CD4-positive, alpha-beta T cell treated with Interleukin-17A for 4 hours (primary cell): ENCODE data around the gene ZBTB7C.
A peak's percentile ranks its signal among the peaks of the same experiment; 100 is the strongest.

Source experiments
- DNase-seq: peaks from one replicate; pipeline ENCODE4 v3.0.0-alpha.2; 2020; ENCODE audit warnings: mixed read lengths

The ZBTB7C gene

DNA sequence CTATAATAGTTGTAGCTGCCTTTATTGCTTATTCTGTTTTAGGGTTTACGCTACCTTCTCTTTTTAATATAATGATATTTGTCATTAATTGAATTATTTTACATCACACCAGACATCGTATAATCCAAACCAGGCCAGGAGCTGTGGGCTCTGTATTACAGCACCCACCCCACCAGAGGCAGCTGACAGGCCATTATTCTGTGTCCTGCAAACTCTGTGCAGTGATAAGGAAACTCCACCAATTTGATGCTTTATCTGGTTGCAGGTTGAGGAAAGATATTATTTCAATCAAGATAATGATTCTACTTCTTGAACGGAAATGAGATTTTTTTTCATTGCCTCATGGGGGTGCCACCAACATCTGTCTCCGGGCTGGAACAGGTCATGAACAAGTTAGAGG, 227.3 kb downstream of the ZBTB7C start:
- no peak for DNase-seq

DNA sequence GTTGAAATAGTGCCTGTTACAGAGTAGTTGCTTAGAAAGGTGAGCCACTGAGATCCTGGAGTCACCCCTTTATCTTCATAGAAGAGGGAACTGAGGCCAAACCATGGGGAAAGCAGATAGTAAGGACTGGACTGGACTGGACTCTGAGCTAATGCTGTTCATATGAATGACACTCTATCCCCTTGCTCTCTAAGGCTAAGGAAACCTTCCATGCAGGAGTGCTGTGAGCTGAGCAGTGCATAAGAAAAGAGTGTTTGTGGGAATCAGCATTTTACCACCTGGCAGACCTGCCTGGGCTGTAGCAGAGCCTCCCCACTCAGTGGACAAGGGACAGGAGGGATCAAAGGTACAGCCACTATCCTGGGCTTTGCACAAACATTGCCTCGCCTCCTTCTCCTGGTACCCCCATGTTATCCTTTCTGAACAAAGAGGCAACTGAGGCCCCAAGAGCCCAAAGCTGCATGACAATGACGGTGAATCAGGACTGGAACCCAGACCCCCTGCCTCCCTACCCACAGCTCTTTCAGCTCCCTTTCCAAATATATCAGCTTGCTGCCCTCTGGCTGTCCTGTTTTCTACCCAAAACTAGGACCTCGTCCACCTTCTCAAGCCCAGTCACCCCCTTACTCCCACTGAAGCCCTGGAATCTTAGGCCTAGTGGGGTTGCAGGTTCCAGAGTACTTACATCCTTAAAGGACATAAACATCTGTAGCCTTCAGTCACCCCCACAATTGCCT, 227.9 kb downstream of the ZBTB7C start:
- DNase-seq: no peak

DNA sequence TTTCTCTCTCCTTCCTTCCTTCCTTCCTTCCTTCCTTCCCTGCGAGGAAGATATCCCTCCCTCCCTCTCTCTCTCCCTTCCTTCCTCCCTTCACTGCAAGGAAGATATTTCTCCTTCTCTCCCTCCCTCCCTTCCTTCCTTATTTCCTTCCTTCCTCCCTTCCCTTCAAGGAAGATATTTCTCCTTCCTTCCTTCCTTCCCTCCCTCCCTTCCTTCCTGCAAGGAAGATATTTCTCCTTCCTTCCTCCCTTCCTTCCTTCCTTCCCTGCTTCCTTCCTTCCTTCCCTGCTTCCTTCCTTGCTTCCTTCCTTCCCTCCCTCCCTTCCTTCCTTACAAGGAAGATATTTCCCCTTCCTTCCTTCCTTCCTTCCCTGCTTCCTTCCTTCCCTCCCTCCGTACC, 229.5 kb downstream of the ZBTB7C start:
- no peak for DNase-seq

DNA sequence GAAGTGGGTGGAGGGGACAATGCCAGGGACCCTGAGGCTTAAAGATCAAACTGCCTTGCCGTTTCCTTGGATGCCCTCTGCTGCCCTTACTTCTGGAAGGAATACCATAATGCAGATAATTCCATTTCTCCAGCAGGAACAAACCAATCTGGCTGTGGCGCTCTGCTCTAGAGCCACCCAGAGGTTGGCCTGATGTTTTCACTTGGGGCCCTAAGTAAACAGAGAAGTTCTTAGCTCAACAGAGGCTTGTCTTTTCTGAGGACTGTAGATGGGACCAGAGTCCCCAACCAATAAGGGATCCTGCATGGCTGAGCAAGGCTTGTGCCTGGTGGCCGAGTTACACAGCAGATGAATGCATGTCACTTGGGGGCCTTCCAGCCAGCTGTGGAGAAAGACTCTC, 230.2 kb downstream of the ZBTB7C start:
- DNase-seq: no peak

DNA sequence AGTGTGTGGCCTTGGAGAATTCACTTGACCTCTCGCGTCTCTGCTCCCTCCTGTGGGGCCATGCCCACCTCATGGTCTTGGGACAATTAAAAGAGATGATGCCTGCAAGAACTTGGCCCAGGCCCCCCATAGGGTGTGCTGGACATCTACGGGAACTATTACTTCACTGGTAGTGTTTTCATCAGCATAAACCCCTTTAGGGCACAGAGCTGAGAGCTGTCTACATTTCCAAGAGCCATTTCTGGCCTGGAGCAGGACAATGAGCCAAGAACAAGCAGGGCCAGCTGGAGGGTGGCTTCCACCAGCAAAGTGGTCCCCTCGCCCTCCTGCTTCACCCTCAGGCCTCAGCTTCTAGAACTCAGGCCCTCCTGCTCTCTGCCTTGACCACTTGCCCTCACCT, 232.3 kb downstream of the ZBTB7C start:
- no peak for DNase-seq

DNA sequence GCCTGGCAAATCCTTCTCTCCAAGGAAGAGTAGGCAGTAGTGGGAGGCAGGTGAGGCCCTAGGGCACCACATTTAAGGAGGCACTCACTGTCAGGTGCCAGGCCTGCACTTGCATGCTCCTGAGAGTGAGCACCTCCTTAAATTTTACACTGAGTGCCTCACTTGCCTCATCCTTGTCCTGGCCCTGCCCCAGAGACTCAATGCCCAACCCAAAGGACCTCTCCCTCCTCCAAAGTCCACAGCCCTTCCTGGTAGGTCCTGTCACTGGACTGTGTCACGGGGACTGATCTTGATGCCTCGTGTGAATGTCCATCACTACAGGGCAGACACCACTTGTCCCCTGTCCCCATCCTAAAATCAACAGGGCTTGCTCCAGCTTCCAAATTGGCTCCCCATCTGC, 235.6 kb downstream of the ZBTB7C start:
- no peak for DNase-seq

DNA sequence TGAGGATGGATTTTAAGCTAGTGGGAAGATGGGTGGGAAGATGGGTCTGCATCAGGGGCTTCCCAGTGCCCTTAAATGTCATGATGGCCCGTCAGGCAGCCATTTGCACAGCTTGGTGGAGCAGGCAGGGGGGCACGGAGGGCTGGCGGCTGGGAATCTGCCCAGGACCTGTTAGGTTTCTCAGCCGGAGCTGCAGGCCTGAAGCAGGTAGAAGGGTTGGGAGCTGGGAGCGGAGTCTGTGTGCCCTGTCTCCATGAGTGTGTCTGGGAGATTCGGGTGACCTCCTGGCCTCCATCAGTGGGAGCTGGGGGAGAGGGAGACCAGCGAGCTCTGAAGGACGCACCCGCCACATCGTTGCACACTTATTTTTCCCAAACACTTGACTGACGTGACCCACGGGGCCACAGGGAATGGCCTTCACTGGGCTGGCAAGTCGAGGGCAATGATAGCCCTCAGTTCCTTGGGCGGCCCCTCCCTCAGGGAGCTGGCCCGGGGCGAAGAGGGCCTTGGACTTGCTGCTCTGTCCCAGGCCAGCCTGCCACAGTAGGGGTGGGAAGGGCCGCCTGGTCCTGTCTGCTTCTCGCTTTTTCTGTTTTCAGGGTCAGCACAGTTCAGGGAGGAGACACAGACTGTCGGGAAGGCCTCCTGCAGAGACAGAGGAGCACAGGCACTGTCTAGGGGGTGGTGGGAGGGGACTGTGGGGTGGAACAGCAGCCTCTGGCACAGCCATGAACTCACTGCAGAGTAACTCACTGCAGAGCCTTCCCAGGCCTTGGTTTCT, 236.8 kb downstream of the ZBTB7C start:
- DNase-seq: no peak

DNA sequence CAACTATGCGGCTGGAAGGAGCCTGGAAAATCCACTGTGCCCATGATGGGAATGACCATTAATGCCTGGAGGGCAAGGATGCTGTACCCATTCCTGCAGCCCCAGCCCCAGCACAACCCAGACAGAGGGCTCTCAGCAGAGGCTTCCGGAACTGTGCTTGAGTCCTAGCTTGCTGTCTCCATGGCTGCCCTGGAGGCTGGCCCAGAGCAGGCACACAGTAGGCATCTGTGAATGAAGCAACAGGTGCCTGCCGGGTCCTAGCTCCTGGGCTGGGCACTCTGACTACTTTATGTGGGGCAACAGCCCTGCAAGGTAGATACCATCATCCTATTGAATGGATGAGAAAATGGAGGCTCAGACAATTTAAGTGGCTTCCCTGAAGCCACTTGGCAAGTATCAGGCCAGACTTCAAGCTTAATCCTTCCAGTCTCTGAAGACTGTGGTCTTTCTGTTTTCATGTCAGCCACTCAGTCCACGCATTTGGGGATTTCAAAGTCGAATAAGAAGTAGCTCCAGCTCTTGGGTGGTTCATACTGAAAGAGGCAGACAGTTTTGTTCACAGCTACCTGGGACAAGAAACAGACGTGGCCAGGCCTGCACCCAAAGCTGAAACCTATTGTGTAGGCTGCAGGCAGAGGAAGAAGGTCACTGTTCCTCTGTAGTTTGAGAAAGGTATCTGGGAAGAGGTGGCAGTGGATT, 237.5 kb downstream of the ZBTB7C start:
- DNase-seq: no peak

DNA sequence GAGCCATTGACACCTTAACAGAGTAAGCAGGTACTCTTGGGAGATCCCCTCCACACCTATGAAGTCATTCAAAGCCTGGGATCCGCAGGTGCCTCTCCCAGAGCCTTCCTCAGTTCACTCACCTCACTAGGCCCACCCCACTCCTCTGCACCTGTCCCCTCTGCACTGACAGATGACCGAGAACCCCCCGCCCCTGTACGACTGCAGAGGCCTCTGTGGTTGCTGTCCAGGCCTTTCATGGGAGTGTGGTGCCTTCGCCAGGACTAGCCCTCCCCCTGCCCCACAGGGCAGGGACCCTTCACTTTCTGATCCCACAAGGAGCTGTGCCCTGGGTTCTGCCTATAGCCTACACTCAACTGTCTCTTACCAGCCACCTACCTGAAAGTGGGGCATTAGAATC, 238.5 kb downstream of the ZBTB7C start:
- no peak for DNase-seq

DNA sequence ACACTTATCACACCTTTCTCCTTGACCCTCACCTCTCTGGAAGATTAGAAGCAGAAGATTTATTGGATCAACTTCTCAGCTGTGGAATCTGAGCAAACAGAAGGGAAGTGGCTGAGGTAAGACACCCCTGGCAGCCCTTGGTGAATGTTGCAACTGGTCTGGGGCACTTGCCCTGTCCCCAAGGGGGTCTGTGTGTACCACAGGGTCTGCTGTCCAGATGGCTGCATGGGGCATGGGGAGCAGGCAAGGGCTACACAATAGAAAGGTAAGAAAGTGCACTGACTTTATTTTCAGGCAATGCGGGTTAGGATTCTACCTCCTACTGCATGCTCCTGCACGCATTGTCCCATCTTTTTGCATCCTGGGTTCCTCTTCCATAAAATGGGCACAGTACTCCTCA, 240.3 kb downstream of the ZBTB7C start:
- DNase-seq: no peak

DNA sequence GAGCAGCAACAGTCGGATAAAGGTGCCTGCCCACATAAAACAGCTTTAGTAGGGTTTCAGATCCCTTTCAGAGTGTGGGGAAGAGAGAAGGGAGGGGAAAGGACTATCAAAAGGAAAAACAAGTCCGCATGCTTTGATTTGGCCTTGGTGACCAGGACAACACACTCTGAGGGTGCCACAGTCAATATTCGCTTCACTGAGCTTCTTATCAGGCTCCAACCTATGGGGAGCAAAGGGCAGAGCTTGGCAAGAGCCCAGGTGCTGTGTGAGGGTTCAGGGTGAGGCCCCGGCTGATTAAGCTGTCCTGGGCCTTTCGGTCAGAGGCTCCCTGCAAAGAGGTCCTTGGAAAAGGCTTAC, 241.3 kb downstream of the ZBTB7C start:
- no peak for DNase-seq

DNA sequence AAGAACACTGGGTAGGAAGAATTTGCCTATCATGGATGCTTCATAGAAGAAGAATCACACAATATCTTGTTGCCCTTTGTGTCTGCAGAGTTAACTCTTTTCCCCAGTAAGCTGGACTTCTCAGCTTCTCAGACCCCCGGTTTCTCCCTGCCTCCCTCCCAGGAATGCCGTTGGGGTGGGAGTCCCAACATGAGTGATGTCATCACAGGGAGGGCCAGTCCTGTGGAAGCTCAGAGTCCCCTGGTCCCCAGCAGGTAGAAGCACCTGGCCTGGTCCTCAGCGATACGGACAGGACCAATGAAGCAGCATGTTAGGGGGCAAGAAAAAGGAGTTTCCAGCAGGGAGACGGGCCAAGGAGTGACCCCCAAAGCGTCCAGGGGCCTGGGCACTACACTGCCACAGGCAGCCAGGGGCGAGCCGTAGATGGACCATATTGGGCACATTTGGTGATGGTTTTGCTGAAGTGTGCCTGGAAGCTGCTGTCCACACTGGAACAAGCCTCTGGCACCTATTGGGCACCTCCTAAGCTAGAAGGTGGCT, 242.8 kb downstream of the ZBTB7C start:
- no peak for DNase-seq

DNA sequence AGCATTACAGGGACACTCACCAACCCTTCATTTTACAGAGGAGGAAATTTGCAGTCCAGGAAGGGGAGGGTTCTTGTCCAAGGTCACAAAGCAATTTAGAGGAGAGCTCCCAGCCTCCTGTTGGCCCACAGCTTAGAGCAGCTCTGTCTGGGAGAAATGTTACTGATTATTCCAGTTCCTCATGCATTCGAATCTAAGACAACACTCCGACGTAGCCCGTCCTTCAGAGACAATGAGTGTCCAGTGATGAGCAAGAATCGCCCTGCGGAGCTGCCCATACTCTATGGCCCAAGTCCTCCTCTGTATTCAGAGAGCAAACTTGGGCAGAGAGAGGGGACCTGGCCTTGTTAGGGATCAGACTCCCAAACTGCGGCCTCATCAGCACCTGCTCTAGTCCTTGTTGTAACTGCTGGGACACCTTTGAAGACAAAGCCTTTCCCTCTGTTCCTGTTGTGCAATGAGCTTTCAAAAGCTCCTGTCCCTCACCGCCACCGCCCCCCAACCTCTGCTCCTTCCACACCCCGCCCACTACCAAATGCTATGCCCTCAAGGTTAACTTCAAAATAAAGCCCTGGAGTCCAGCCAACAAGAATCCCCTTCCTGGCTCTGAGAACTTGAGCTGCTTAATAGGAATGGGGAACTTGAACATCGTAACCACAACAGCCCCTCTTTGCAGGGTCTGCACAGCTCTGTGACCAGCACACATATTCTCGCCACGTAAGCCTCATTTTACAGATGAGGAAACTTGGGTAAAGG, 243.9 kb downstream of the ZBTB7C start:
- no peak for DNase-seq

DNA sequence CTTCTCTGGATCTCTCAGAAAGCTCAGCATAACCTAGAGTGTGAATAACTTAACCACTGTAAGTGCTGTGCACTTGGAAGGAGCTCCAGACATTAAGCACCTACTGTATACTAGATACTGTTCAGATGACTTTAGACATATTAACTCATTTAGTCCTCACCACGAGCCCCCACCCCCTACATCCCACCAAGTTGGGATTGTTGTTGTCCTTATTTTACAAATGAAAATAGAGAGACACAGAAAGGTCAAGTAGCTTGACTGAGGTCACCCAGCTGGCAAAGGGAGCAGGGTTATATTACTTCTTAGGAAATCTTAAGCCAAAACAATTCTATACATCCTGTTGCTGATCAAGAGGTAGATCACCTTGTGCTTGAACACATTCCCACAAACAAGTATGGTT, 244.5 kb downstream of the ZBTB7C start:
- DNase-seq: no peak

DNA sequence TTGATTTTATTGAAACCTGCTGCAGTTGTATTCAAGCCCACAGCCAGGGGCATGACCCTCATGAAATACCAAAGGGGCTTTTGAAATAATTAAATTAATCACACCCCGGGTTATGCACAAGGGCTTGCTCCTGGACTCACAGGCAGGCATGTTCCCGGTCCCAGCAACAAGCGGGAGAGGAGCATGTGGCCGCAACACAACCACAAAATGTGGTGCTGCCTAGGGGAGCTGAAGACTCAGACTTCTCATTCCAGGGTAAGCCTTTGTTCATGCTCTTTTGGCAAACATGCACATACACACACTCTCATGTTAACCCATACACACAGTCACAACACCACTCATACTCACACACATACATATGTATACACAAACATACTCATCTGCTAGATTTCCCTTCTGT, 245.1 kb downstream of the ZBTB7C start:
- DNase-seq: no peak

DNA sequence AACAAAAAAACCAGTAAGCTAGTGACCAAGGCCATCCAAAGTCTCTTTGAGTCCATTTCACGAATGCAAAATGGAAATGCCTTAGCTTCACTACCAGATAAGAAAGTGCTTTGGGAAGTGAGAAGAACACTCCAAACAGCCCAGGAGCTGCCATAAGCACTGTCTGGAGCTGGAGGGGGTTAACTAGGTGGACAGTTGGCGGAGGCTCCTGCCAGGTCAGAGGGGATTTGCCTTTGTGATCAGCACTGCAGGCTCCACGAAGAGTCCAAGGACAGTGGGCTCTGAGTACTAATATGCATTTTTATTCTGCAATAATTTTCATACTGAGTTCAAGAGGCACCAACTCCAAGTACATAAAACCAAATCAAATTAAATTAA, 245.5 kb downstream of the ZBTB7C start:
- DNase-seq: no peak

DNA sequence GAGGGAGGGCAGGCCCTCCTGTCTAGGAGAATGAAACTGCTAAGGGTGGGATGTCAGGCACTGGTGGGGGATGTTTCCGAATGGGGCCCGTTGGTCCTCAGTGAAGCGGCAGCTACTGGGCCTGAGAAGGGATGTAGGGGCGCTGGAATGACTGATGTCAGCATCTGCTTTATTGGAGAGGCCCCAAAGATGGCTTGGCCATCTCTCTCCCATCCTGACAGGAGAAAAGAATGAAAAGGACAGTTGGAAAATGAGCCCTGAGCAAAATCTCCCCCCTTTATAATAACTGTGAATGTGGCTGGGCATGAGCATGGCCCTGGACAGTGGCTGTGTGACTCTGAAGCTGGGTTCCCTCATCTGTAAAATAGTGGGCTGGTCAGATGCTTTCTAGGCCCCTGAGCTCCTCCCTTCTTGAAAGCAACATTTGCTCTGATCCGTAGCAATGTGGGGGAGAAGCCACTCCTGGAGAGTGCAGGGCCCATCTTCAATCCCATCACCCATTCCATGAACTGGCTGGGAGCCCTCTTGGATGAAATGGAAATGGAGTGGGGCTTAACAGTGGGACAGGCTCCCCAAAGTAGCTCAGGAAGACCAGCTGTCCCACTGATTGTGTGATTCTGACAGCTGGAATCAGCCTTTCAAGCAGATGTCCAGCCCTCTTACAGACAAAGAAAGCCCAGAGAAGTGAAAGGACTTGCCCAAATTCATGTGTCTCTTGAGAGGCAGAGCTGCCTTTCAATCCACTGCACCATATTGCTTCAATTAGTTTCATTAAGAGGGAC, 246.0 kb downstream of the ZBTB7C start:
- no peak for DNase-seq

DNA sequence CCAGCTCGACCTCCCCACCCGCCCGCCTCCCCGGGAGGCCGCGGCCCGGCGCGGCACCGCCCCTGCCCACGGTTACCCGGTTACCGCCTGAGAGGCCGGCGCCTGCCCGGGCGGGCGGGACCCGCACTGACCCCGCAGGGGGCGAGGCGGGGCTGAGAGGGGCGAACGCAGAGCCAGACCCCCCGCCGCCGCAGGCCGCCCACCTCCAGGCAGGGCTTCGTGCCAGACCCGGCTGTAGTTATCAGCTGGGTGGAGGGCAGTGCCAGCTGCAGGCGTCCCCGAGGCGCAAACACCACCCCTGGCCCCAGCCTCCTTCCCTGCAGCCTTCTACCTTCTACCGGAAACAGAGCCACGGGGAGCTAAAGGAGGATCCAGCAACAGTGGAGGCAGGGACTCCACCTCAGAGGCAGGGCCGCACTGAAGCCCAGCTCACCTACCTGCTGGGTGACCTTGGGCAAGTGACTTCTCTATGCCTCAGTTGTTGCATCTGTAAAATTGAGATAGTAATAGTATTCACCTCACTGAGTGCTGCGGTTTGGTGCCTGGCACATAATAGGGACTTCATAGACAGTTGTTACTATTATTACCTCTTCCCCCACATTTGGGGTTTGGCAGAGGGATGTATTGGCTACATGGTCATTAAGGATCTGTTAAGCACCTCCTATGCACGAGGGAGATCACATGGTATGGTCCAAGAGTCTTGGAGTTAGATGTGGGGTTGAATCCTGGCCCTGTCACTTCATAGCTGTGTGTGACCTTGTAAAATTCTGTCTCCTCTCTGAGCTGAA, 247.1 kb downstream of the ZBTB7C start:
- DNase-seq: no peak

DNA sequence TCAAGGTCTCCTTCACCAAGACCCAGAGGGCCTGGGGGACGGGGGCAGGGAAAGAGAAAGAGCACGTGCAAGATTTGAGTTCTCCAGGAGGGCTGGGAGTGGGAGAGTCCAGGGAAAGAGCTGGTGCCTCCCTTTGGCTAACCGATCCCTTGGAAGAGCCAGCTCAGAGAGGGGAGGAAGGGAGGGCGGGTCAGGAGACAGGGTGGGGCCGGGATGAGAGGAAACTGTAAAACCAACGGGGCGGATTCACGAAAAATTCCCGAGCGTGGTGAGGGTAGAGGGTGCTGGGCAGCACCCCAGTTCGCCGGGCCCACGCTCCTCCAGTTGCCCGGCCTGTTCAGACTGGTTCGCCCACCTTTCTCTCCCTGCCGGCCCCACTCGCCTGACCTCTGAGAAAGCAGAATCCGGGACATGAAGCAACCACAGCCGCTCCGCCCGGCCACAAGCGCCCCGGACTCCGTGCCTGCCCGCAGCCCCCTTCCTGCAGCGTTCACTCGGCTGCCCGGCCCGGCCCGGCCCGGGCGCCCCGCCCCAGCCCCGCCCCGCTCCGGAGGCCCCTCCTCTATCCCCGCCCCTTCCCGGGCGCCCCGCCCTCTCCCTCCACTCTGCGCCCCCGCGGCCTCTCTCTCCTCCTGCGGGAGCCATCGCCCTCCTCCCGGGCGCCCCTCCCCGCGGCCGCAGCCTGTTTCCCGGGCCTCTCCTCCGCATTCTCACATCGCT, 247.8 kb downstream of the ZBTB7C start:
- DNase-seq: peak; percentile 66

DNA sequence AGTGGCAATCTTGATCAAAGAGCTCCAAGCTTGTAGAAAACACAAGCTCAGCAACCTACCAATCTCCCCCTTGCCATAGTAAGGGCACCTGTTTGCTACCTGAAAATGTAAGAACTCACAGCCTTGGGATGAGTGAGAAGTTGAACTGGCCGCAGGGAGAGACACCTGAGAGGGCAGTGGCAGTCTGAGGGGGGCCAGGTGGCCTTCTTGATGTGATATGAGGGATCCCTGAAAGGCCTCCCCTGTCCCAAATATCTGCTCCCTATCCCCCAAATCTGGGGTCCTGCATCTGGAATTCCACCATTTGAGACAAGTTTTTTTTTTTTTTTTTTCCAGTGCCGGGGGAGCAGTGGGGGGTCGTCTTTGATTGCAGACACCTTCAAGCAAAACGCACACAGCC, 248.6 kb downstream of the ZBTB7C start:
- DNase-seq: no peak

DNA sequence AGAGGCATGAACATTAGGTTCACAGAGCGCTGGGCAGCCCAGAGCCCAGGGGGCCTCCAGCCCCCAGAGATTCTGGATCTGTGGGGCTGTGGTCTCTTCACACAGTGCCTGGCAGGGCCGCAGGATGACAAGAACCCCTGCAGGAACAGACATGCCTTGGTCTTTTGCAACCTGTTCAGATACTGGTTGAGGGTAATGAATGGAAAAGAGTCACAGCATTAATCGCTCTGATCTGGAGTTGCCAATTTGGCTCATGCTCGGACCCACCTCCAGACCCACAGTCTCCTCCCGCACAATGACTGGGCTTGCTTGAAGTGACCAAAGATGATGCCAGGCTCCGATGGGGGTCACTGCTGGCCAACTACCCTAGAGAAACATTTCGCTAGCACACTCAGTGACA, 249.4 kb downstream of the ZBTB7C start:
- DNase-seq: no peak
